HepG2 (cell line): ENCODE results near the gene MAEA.

ENCODE experiments used
- ARNT ChIP-seq: fragments of 450-650 bp; IDR thresholded peaks from 2 replicates; pipeline ENCODE4 v1.6.1; 2017
- CREBL2 ChIP-seq: sonication (generic); formaldehyde crosslinking; IDR thresholded peaks from 2 replicates; pipeline ENCODE4 v1.8.1; 2023; ENCODE audit warnings: missing genetic modification reagents, mild to moderate bottlenecking, borderline replicate concordance
- FOXK1 ChIP-seq: sonication (generic); formaldehyde crosslinking; IDR thresholded peaks from 2 replicates; pipeline ENCODE4 v1.4.0; 2020; ENCODE audit warnings: low read depth, missing genetic modification reagents, borderline replicate concordance
- POLR2AphosphoS5 ChIP-seq: IDR thresholded peaks from 2 replicates; pipeline ENCODE4 v1.6.1; 2012; ENCODE audit warnings: low read depth, low read length
- YY1 ChIP-seq: IDR thresholded peaks from 2 replicates; pipeline ENCODE4 v1.6.1; 2011; ENCODE audit warnings: low read length, low read depth, moderate library complexity, mild to moderate bottlenecking; ENCODE audit not compliant: insufficient read depth, insufficient replicate concordance
- ZNF160 ChIP-seq: sonication (generic); formaldehyde crosslinking; IDR thresholded peaks from 2 replicates; pipeline ENCODE4 v1.8.0; 2022; ENCODE audit warnings: mild to moderate bottlenecking, inconsistent platforms, missing genetic modification reagents
- TF ChIP-seq, protein P1 (sequence below): sonication (generic); formaldehyde crosslinking; IDR thresholded peaks from 2 replicates; pipeline ENCODE4 v1.8.0; 2022; ENCODE audit warnings: missing genetic modification reagents, low read depth, mild to moderate bottlenecking, borderline replicate concordance
- TF ChIP-seq, protein P2 (sequence below): sonication (generic); formaldehyde crosslinking; IDR thresholded peaks from 2 replicates; pipeline ENCODE4 v1.5.0; 2020; ENCODE audit warnings: mild to moderate bottlenecking, missing genetic modification reagents, moderate library complexity

GRCh38 chr4:1300466-1301455, 11.1 kb downstream of the MAEA start:
- TF ChIP-seq, protein P1, sequence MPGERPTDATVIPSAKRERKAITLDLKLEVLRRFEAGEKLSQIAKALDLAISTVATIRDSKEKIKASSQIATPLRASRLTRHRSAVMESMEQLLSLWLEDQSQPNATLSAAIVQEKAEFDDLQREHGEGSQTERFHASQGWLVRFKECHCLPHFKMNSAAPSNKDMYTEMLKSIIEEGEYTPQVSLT (CRISPR knock-in tag), result no peak
- TF ChIP-seq ZNF160 (CRISPR knock-in tag) (no peak), YY1 (no peak), FOXK1 (CRISPR knock-in tag) (no peak), POLR2AphosphoS5 (no peak), ARNT (no peak), CREBL2 (CRISPR knock-in tag) (no peak)
- TF ChIP-seq, protein P2, sequence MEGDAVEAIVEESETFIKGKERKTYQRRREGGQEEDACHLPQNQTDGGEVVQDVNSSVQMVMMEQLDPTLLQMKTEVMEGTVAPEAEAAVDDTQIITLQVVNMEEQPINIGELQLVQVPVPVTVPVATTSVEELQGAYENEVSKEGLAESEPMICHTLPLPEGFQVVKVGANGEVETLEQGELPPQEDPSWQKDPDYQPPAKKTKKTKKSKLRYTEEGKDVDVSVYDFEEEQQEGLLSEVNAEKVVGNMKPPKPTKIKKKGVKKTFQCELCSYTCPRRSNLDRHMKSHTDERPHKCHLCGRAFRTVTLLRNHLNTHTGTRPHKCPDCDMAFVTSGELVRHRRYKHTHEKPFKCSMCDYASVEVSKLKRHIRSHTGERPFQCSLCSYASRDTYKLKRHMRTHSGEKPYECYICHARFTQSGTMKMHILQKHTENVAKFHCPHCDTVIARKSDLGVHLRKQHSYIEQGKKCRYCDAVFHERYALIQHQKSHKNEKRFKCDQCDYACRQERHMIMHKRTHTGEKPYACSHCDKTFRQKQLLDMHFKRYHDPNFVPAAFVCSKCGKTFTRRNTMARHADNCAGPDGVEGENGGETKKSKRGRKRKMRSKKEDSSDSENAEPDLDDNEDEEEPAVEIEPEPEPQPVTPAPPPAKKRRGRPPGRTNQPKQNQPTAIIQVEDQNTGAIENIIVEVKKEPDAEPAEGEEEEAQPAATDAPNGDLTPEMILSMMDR (CRISPR knock-in tag), result no peak
